ENCODE results near the gene SNX32. TPM values are rescaled to one million over a fixed set of nuclear protein-coding genes. Genes with fewer than 3 reads are reported as not detected.

The SNX32 gene
- total and polyA plus RNA-seq, 4 donors: 0.14 to 0.88 (median 0.64) TPM

GRCh38 chr11:65855927-65856363 lies 22.2 kb downstream of the SNX32 start:
- DNase-seq: peak in 1 of 3 donors; percentile 10
- Histone ChIP-seq H3K36me3 (ENCODE audit: control insufficient read depth in 4 of 4, insufficient read depth in 4 of 4, low read length in 4 of 4) (peaks cover 24 to 51% (median 31%) of the 10 kb centered on the region in 4 donors), H3K9me3 (ENCODE audit: control insufficient read depth in 4 of 4, insufficient read depth in 3 of 4, low read length in 3 of 4) (peaks cover 0 to 6% (median 2%) of the 10 kb centered on the region in 4 donors), H3K4me1 (ENCODE audit: control insufficient read depth in 5 of 5, insufficient read depth in 5 of 5, low read length in 5 of 5) (peaks cover 0 to 30% (median 10%) of the 10 kb centered on the region in 5 donors), H3K27me3 (ENCODE audit: control insufficient read depth in 3 of 3, insufficient read depth in 3 of 3, low read length in 2 of 3) (no peaks in the 10 kb centered on the region), H3K27ac (ENCODE audit: low read depth in 1 of 2, low read length in 1 of 2) (peak overlapping the region in 1 of 2 donors; percentile 95), H3K9ac (ENCODE audit: insufficient read depth in 1 of 2, low read length in 2 of 2) (peak overlapping the region in 1 of 2 donors; percentile 2), H3K4me3 (no peak overlapping the region)
- TF ChIP-seq CTCF (IDR thresholded peaks at IDR 0.05; ENCODE audit: control extremely low read depth, extremely low read depth): no peak
- ATAC-seq (ENCODE audit: insufficient read depth, low FRiP score): no peak
- WGBS, 2 donors: 87 to 93% methylated on average over 15 of the region's 15 CpGs

GRCh38 chr11:65856689-65857499 lies 23.1 kb downstream of the SNX32 start:
- peak overlapping the region; percentile 2 to 8 for H3K9ac ChIP-seq (ENCODE audit: insufficient read depth in 1 of 2, low read length in 2 of 2)
- ATAC-seq (ENCODE audit: insufficient read depth, low FRiP score) (peak; percentile 36), DNase-seq (peak; percentile 68 to 72 (median 70))
- no peak for TF ChIP-seq CTCF (IDR thresholded peaks at IDR 0.05; ENCODE audit: control extremely low read depth, extremely low read depth)
- peaks cover 24 to 46% (median 29%) of the 10 kb centered on the region in 4 donors for H3K36me3 ChIP-seq (ENCODE audit: control insufficient read depth in 4 of 4, insufficient read depth in 4 of 4, low read length in 4 of 4)
- no peaks in the 10 kb centered on the region for H3K27me3 ChIP-seq (ENCODE audit: control insufficient read depth in 3 of 3, insufficient read depth in 3 of 3, low read length in 2 of 3)
- H3K27ac ChIP-seq (ENCODE audit: low read depth in 1 of 2, low read length in 1 of 2): peak overlapping the region; percentile 95 to 98
- peaks cover 0 to 40% (median 20%) of the 10 kb centered on the region in 5 donors for H3K4me1 ChIP-seq (ENCODE audit: control insufficient read depth in 5 of 5, insufficient read depth in 5 of 5, low read length in 5 of 5)
- 1% methylated on average over 55 to 57 of the region's 57 CpGs for WGBS, 2 donors
- H3K9me3 ChIP-seq (ENCODE audit: control insufficient read depth in 4 of 4, insufficient read depth in 3 of 4, low read length in 3 of 4): no peaks in the 10 kb centered on the region
- peak overlapping the region; percentile 97 for H3K4me3 ChIP-seq

GRCh38 chr11:65857500-65857852 lies 23.7 kb downstream of the SNX32 start:
- peaks cover 0 to 43% (median 20%) of the 10 kb centered on the region in 5 donors for H3K4me1 ChIP-seq (ENCODE audit: control insufficient read depth in 5 of 5, insufficient read depth in 5 of 5, low read length in 5 of 5)
- TF ChIP-seq CTCF (IDR thresholded peaks at IDR 0.05; ENCODE audit: control extremely low read depth, extremely low read depth): no peak
- no peaks in the 10 kb centered on the region for H3K9me3 ChIP-seq (ENCODE audit: control insufficient read depth in 4 of 4, insufficient read depth in 3 of 4, low read length in 3 of 4)
- peaks cover 24 to 45% (median 31%) of the 10 kb centered on the region in 4 donors for H3K36me3 ChIP-seq (ENCODE audit: control insufficient read depth in 4 of 4, insufficient read depth in 4 of 4, low read length in 4 of 4)
- peak overlapping the region in 1 of 2 donors; percentile 8 for H3K9ac ChIP-seq (ENCODE audit: insufficient read depth in 1 of 2, low read length in 2 of 2)
- peak overlapping the region; percentile 97 for H3K4me3 ChIP-seq
- peak overlapping the region; percentile 95 to 98 for H3K27ac ChIP-seq (ENCODE audit: low read depth in 1 of 2, low read length in 1 of 2)
- WGBS, 2 donors: 0% methylated on average over 29 to 49 of the region's 49 CpGs
- no peaks in the 10 kb centered on the region for H3K27me3 ChIP-seq (ENCODE audit: control insufficient read depth in 3 of 3, insufficient read depth in 3 of 3, low read length in 2 of 3)
- ATAC-seq (ENCODE audit: insufficient read depth, low FRiP score) (no peak), DNase-seq (no peak)
